H1 (cell line): ENCODE data around the gene GPR180.

Experiments
- EGR1 ChIP-seq: IDR thresholded peaks from 2 replicates; pipeline ENCODE4 v1.6.1; 2011; ENCODE audit warnings: low read depth, low read length, borderline replicate concordance
- KDM1A ChIP-seq: fragments of 200-600, 300-600 bp; sonication (generic); IDR thresholded peaks from 2 replicates; pipeline ENCODE4 v1.7.1; 2016; ENCODE audit warnings: mild to moderate bottlenecking, low read length, borderline replicate concordance
- POLR2A ChIP-seq, 2 experiments: IDR thresholded peaks; 1 replicate in 1 of 2; 2 replicates in 1 of 2; pipeline ENCODE4 v1.6.1; 2011; ENCODE audit warnings: low read depth in 2 of 2, low read length in 2 of 2, mild to moderate bottlenecking in 2 of 2; ENCODE audit errors: control extremely low read depth in 1 of 2
- POLR2AphosphoS5 ChIP-seq: IDR thresholded peaks from 2 replicates; pipeline ENCODE4 v1.6.1; 2011; ENCODE audit warnings: low read depth, low read length
- TF ChIP-seq, protein P1 (sequence below), 3 experiments: IDR thresholded peaks; 1 replicate in 2 of 3; 2 replicates in 1 of 3; pipeline versions ENCODE4 v1.5.1 to v1.6.1; 2011; ENCODE audit warnings: low read length in 3 of 3, mild to moderate bottlenecking in 3 of 3, inconsistent platforms in 2 of 3, low read depth in 1 of 3, moderate library complexity in 1 of 3; ENCODE audit not compliant: insufficient read depth in 1 of 3; ENCODE audit errors: control extremely low read depth in 1 of 3
- TF ChIP-seq, protein P2 (sequence below): IDR thresholded peaks from 2 replicates; pipeline ENCODE4 v1.6.1; 2011; ENCODE audit warnings: low read depth, mild to moderate bottlenecking, low read length; ENCODE audit not compliant: insufficient read depth

DNA sequence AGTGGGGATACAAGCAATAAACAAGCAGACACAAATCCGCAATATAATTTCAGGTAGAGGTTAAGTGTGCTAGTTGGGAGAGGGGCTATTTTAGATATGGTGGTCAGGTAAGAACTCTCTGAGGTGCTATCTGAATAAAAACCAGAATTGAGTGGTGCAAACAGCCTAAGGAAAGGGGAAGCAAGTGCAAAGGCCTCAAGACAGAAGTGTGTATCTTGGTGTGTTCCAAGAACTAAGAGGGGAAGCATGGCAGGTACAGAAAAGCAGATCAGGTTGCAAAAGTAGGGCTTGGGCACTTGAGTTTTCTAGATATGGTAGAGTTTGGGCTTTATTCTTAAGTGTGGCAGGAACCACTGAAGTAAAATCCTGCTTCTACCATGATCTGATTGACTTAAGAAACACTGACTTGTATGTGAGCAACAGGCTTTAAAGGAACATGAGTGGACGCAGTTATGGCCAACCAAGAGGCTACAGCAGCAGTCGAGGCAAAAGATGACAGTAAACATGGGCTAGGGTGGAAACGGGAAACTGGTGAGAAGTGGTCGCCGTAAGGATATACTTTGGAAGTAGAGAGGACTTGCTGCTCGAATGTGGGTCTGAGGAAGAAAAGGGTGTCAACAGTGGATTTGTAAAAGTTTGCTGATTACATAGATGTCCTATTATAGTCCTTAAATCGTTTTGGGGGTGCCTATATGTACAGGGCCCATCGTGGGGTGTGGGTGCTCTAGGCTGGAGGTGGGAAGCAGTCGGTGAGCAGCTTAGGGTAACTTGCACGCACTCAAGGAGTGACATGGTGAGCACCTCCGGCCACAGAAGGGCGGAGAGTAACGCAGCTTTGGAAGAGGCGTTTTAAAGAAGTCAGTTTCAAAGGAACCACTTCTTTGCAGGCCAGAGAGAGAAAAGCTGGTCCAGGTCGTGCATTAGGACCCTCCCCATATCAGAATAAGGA lies 6.4 kb upstream of the GPR180 start:
- TF ChIP-seq KDM1A, result no peak
- no peak for TF ChIP-seq POLR2A (IDR thresholded peaks at IDR 0.05; ENCODE audit: control extremely low read depth in 1 of 2, low read depth in 2 of 2, low read length in 2 of 2)
- TF ChIP-seq, protein P1, sequence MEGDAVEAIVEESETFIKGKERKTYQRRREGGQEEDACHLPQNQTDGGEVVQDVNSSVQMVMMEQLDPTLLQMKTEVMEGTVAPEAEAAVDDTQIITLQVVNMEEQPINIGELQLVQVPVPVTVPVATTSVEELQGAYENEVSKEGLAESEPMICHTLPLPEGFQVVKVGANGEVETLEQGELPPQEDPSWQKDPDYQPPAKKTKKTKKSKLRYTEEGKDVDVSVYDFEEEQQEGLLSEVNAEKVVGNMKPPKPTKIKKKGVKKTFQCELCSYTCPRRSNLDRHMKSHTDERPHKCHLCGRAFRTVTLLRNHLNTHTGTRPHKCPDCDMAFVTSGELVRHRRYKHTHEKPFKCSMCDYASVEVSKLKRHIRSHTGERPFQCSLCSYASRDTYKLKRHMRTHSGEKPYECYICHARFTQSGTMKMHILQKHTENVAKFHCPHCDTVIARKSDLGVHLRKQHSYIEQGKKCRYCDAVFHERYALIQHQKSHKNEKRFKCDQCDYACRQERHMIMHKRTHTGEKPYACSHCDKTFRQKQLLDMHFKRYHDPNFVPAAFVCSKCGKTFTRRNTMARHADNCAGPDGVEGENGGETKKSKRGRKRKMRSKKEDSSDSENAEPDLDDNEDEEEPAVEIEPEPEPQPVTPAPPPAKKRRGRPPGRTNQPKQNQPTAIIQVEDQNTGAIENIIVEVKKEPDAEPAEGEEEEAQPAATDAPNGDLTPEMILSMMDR (IDR thresholded peaks at IDR 0.05; ENCODE audit: control extremely low read depth in 1 of 3, insufficient read depth in 1 of 3, low read depth in 1 of 3, low read length in 3 of 3), result no peak
- TF ChIP-seq POLR2AphosphoS5, result no peak
- TF ChIP-seq, protein P2, sequence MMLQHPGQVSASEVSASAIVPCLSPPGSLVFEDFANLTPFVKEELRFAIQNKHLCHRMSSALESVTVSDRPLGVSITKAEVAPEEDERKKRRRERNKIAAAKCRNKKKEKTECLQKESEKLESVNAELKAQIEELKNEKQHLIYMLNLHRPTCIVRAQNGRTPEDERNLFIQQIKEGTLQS, result no peak
- no peak for TF ChIP-seq EGR1
